Measurements from ENCODE around the gene TCFL5. TPM values are rescaled to one million over a fixed set of nuclear protein-coding genes. Genes with fewer than 3 reads are reported as not detected.
"Not testable (repeated sequence)": the region's sequence is repeated elsewhere in the genome, so short reads cannot be mapped to it uniquely, and the experiment has no call there.

TCFL5 gene
- total and polyA plus RNA-seq, 2 donors (not counting 3 experiments of a cell fraction or from before 2014, with no cell fraction given) = 4.4 to 11.1 TPM

GRCh38 chr20:62854121-62854520 lies 7.5 kb downstream of the TCFL5 start:
- dilution Hi-C loops (cut with MboI; ENCODE audit: extremely low pct_ligation_motif_present, low sequenced_read_pairs) (no loop called here), intact Hi-C loops (cut with micrococcal nuclease) (no loop called here)
- POLR2A ChIA-PET = no interaction called here
- H3K27me3 ChIP-seq (ENCODE audit: control insufficient read depth in 2 of 2, insufficient read depth in 2 of 2, low read length in 2 of 2) = no peaks in the 10 kb centered on the region
- DNase-seq (ENCODE audit: low read depth, low spot score) (no peak), FAIRE-seq (no peak)
- H3K27ac ChIP-seq (ENCODE audit: insufficient read depth, low read depth, low read length) = no peak overlapping the region
- no peak overlapping the region for H3K9ac ChIP-seq (replicated peaks; ENCODE audit: extremely low read depth, insufficient read depth, low read length)
- H3K4me3 ChIP-seq (replicated peaks in 1 of 3; ENCODE audit: insufficient read depth in 1 of 3, low read depth in 1 of 3, low read length in 3 of 3) = no peak overlapping the region
- no peaks in the 10 kb centered on the region for H4K20me1 ChIP-seq (replicated peaks; ENCODE audit: control insufficient read depth, extremely low read depth, insufficient read depth, low read length)
- H3K4me2 ChIP-seq (ENCODE audit: insufficient read depth, low read length) = no peak overlapping the region
- CTCF ChIA-PET = no interaction called here
- H3K79me2 ChIP-seq (ENCODE audit: control insufficient read depth, insufficient read depth, low read length) = peaks cover 2% of the 10 kb centered on the region
- no TSS peak for BruUV-seq (replicated peaks)
- no peak overlapping the region for H2AFZ ChIP-seq (ENCODE audit: low read depth, low read length)
- peaks cover 3 to 12% of the 10 kb centered on the region in 2 experiments for H3K36me3 ChIP-seq (ENCODE audit: control insufficient read depth in 2 of 2, extremely low read depth in 1 of 2, insufficient read depth in 2 of 2, low read length in 2 of 2)
- no peaks in the 10 kb centered on the region for H3K4me1 ChIP-seq (ENCODE audit: control insufficient read depth, extremely low read depth, insufficient read depth, low read length)
- H3K9me3 ChIP-seq (replicated peaks; ENCODE audit: control insufficient read depth, insufficient read depth, low read length) = no peaks in the 10 kb centered on the region
- H3K9me1 ChIP-seq (replicated peaks; ENCODE audit: control insufficient read depth, extremely low read depth, insufficient read depth, low read length) = no peaks in the 10 kb centered on the region
- no peak for TF ChIP-seq EZH2 (IDR thresholded peaks at IDR 0.05; ENCODE audit: borderline replicate concordance, low read depth, low read length, severe bottlenecking)
- no peak for TF ChIP-seq JUN (IDR thresholded peaks at IDR 0.05; ENCODE audit: borderline replicate concordance, insufficient read depth, insufficient read length, low read depth)
- no peak for TF ChIP-seq FOS (IDR thresholded peaks at IDR 0.05; ENCODE audit: borderline replicate concordance, insufficient read depth, low read length)

GRCh38 chr20:62853304-62853703 lies 8.3 kb downstream of the TCFL5 start:
- intact Hi-C loops (cut with micrococcal nuclease) = not testable (repeated sequence)

More at GRCh38 chr20:62853304-62853703, 8.3 kb downstream of the TCFL5 start:
- H3K9me1 ChIP-seq (replicated peaks; ENCODE audit: control insufficient read depth, extremely low read depth, insufficient read depth, low read length); H3K27ac ChIP-seq (ENCODE audit: insufficient read depth, low read depth, low read length); H4K20me1 ChIP-seq (replicated peaks; ENCODE audit: control insufficient read depth, extremely low read depth, insufficient read depth, low read length); CTCF ChIA-PET; BruUV-seq (replicated peaks); POLR2A ChIA-PET; H3K79me2 ChIP-seq (ENCODE audit: control insufficient read depth, insufficient read depth, low read length); H3K4me2 ChIP-seq (ENCODE audit: insufficient read depth, low read length); FAIRE-seq; dilution Hi-C loops (cut with MboI; ENCODE audit: extremely low pct_ligation_motif_present, low sequenced_read_pairs); H3K9ac ChIP-seq (replicated peaks; ENCODE audit: extremely low read depth, insufficient read depth, low read length); H3K4me3 ChIP-seq (replicated peaks in 1 of 3; ENCODE audit: insufficient read depth in 1 of 3, low read depth in 1 of 3, low read length in 3 of 3); H3K4me1 ChIP-seq (ENCODE audit: control insufficient read depth, extremely low read depth, insufficient read depth, low read length); DNase-seq (ENCODE audit: low read depth, low spot score); H3K9me3 ChIP-seq (replicated peaks; ENCODE audit: control insufficient read depth, insufficient read depth, low read length); H3K27me3 ChIP-seq (ENCODE audit: control insufficient read depth in 2 of 2, insufficient read depth in 2 of 2, low read length in 2 of 2); H2AFZ ChIP-seq (ENCODE audit: low read depth, low read length): not testable (repeated sequence)
- H3K36me3 ChIP-seq (ENCODE audit: control insufficient read depth in 2 of 2, extremely low read depth in 1 of 2, insufficient read depth in 2 of 2, low read length in 2 of 2) = peaks cover 3 to 12% of the 10 kb centered on the region in 2 experiments

Data from endothelial cell of umbilical vein (primary cell).